ENCODE data around the gene ZBTB2. TPM values are rescaled to one million over a fixed set of nuclear protein-coding genes. Genes with fewer than 3 reads are reported as not detected.

Gene ZBTB2
- total RNA-seq, 1 experiment from 2014 or later = 14.3 TPM

- TF ChIP-seq ZNF671 (CRISPR knock-in tag; IDR thresholded peaks at IDR 0.05) = no peak
- TF ChIP-seq ZNF219 (CRISPR knock-in tag; IDR thresholded peaks at IDR 0.05; ENCODE audit: borderline replicate concordance) = no peak
- no peak for TF ChIP-seq E2F5 (CRISPR knock-in tag; IDR thresholded peaks at IDR 0.05)
- TF ChIP-seq NFATC4 (CRISPR knock-in tag; IDR thresholded peaks at IDR 0.05) = no peak
- no peak for TF ChIP-seq ZNF121 (CRISPR knock-in tag; IDR thresholded peaks at IDR 0.05)
- TF ChIP-seq, protein P1, sequence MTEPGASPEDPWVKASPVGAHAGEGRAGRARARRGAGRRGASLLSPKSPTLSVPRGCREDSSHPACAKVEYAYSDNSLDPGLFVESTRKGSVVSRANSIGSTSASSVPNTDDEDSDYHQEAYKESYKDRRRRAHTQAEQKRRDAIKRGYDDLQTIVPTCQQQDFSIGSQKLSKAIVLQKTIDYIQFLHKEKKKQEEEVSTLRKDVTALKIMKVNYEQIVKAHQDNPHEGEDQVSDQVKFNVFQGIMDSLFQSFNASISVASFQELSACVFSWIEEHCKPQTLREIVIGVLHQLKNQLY (CRISPR knock-in tag; IDR thresholded peaks at IDR 0.05) = no peak
- TF ChIP-seq FOXK1 (CRISPR knock-in tag; IDR thresholded peaks at IDR 0.05) = no peak
Measured at GRCh38 chr6:151440930-151441329, 49.6 kb upstream of the ZBTB2 start (continued).

GRCh38 chr6:151440498-151440897 is 49.1 kb upstream of the ZBTB2 start:
- H3K4me1 Mint-ChIP-seq = no peaks in the 10 kb centered on the region
- no peaks in the 10 kb centered on the region for H3K9me3 Mint-ChIP-seq
- no peaks in the 10 kb centered on the region for H3K27me3 Mint-ChIP-seq (ENCODE audit: low read depth)
- ATAC-seq = no peak
- no peak overlapping the region for H3K27ac Mint-ChIP-seq
- POLR2A ChIA-PET = no interaction called here
- DNase-seq (ENCODE audit: low spot score) = no peak
- CTCF ChIA-PET = no interaction called here
- peaks cover 10% of the 10 kb centered on the region for H3K36me3 Mint-ChIP-seq
- no peak overlapping the region for H3K4me3 Mint-ChIP-seq
- TF ChIP-seq ZNF532 (CRISPR knock-in tag; IDR thresholded peaks at IDR 0.05; ENCODE audit: borderline replicate concordance) (no peak), E2F4 (CRISPR knock-in tag; IDR thresholded peaks at IDR 0.05; ENCODE audit: borderline replicate concordance, low read depth) (no peak), OVOL2 (CRISPR knock-in tag; IDR thresholded peaks at IDR 0.05; ENCODE audit: borderline replicate concordance) (no peak), RELA (CRISPR knock-in tag; IDR thresholded peaks at IDR 0.05; ENCODE audit: borderline replicate concordance) (no peak), ATF6 (CRISPR knock-in tag; IDR thresholded peaks at IDR 0.05) (no peak), ZNF416 (CRISPR knock-in tag; IDR thresholded peaks at IDR 0.05) (no peak), FOXP1 (CRISPR knock-in tag; IDR thresholded peaks at IDR 0.05; ENCODE audit: borderline replicate concordance) (no peak), MYBL2 (CRISPR knock-in tag; IDR thresholded peaks at IDR 0.05) (no peak), PRDM15 (CRISPR knock-in tag; IDR thresholded peaks at IDR 0.05) (no peak), ZNF512 (CRISPR knock-in tag; IDR thresholded peaks at IDR 0.05; ENCODE audit: borderline replicate concordance) (no peak), ZNF671 (CRISPR knock-in tag; IDR thresholded peaks at IDR 0.05) (no peak), JUN (CRISPR knock-in tag; IDR thresholded peaks at IDR 0.05) (no peak)
- TF ChIP-seq, protein P2, sequence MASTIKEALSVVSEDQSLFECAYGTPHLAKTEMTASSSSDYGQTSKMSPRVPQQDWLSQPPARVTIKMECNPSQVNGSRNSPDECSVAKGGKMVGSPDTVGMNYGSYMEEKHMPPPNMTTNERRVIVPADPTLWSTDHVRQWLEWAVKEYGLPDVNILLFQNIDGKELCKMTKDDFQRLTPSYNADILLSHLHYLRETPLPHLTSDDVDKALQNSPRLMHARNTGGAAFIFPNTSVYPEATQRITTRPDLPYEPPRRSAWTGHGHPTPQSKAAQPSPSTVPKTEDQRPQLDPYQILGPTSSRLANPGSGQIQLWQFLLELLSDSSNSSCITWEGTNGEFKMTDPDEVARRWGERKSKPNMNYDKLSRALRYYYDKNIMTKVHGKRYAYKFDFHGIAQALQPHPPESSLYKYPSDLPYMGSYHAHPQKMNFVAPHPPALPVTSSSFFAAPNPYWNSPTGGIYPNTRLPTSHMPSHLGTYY (CRISPR knock-in tag; IDR thresholded peaks at IDR 0.05) = no peak
